ENCODE data around the gene TOMM70.

The TOMM70 gene

DNA sequence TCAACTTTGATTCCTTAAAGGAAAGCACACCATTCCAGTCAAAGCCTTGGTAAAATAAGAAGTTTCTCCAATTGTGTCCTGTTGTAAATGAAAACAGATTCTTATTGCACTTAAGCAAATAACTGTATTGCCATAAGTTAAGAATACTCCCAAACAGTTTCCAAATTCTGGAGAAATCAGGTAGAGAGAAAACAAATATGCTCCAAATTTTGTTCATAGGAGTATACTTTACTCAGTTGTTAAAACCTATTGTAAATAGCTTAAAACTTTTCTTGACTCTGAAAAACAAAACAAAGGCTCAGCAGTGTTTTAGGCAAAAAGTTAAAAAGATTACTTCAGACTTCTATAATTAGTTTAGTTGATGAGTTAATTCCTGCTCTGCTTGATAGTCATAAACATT, 42.8 kb upstream of the TOMM70 start:
- Histone ChIP-seq H2AFZ (ENCODE audit: low read length) (no peak overlapping the region), H3K79me2 (ENCODE audit: low read length) (no peaks in the 10 kb centered on the region), H3K9ac (ENCODE audit: low read length) (no peak overlapping the region), H3K9me2 (replicated peaks; ENCODE audit: insufficient read depth, low read length) (no peaks in the 10 kb centered on the region), H3K27me3 (replicated peaks; ENCODE audit: insufficient read depth, low read length) (no peaks in the 10 kb centered on the region), H3K27ac (ENCODE audit: low read length) (no peak overlapping the region), H3K4me1 (ENCODE audit: low read length) (no peaks in the 10 kb centered on the region), H3K36me3 (replicated peaks; ENCODE audit: insufficient read depth, low read length) (no peaks in the 10 kb centered on the region), H3K4me3 (ENCODE audit: low read length) (no peak overlapping the region), H3K9me3 (replicated peaks; ENCODE audit: insufficient read depth, low read length) (no peaks in the 10 kb centered on the region; the same call in 1 of the 2 replicates), H3K4me2 (ENCODE audit: low read depth, low read length) (no peak overlapping the region), H4K20me1 (ENCODE audit: insufficient read depth, low read length) (no peaks in the 10 kb centered on the region), H3F3A (ENCODE audit: insufficient read depth, low read length) (no peaks in the 10 kb centered on the region)
- no peak for DNase-seq
- TF ChIP-seq EZH2 (optimal IDR thresholded peaks at IDR 0.05; ENCODE audit: low read depth, low read length) (no peak), EZH2phosphoT487 (IDR thresholded peaks at IDR 0.05; ENCODE audit: low read length) (no peak)
- TF ChIP-seq, protein P1, sequence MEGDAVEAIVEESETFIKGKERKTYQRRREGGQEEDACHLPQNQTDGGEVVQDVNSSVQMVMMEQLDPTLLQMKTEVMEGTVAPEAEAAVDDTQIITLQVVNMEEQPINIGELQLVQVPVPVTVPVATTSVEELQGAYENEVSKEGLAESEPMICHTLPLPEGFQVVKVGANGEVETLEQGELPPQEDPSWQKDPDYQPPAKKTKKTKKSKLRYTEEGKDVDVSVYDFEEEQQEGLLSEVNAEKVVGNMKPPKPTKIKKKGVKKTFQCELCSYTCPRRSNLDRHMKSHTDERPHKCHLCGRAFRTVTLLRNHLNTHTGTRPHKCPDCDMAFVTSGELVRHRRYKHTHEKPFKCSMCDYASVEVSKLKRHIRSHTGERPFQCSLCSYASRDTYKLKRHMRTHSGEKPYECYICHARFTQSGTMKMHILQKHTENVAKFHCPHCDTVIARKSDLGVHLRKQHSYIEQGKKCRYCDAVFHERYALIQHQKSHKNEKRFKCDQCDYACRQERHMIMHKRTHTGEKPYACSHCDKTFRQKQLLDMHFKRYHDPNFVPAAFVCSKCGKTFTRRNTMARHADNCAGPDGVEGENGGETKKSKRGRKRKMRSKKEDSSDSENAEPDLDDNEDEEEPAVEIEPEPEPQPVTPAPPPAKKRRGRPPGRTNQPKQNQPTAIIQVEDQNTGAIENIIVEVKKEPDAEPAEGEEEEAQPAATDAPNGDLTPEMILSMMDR (IDR thresholded peaks at IDR 0.05; ENCODE audit: low read length) = no peak

DNA sequence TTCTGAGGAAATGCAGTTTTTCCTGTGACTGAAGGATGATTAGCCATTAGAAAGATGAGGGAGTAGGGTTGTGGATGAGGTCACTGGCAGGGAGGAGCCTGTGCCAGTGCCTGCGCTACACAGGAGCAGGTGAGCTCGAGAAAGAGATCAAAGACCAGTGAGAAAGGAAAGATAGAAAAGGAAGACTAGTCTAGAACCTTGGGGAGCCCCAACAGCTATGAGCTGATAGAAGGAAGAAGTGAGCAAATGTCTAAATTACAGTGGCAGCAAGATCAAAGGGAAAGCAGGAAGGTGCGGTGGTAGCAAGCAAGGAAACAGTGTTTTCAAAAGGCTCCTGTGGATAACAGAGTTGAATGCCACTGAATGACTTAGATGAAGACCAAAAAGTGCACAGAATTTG, 40.0 kb upstream of the TOMM70 start:
- TF ChIP-seq, protein P1 (IDR thresholded peaks at IDR 0.05; ENCODE audit: low read length) = no peak
- no peak for TF ChIP-seq EZH2 (optimal IDR thresholded peaks at IDR 0.05; ENCODE audit: low read depth, low read length)
- no peak for TF ChIP-seq EZH2phosphoT487 (IDR thresholded peaks at IDR 0.05; ENCODE audit: low read length)

DNA sequence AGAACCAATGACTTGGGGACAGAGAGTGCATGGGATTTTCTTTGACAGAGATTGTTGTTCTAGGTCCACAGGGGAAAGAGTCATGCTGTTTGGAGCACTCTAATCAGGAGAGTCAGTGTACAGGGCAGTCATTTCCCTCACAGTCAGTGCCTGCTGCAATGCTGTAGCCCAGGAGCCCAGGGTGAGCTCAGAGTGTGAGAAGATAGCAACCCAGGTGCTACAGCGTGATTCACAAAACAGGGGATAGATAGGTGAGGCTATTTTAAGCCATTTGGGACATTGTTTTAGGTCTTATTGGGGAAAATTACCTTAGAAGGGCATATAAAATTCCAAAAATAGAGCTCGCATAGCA, 37.7 kb upstream of the TOMM70 start:
- Histone ChIP-seq H3K36me3 (replicated peaks; ENCODE audit: insufficient read depth, low read length) (no peaks in the 10 kb centered on the region), H3K9ac (ENCODE audit: low read length) (no peak overlapping the region), H3K27ac (ENCODE audit: low read length) (no peak overlapping the region), H2AFZ (ENCODE audit: low read length) (no peak overlapping the region), H3K27me3 (replicated peaks; ENCODE audit: insufficient read depth, low read length) (no peaks in the 10 kb centered on the region), H3K9me2 (replicated peaks; ENCODE audit: insufficient read depth, low read length) (no peaks in the 10 kb centered on the region), H3K4me2 (ENCODE audit: low read depth, low read length) (no peak overlapping the region), H3K4me3 (ENCODE audit: low read length) (no peak overlapping the region), H3K4me1 (ENCODE audit: low read length) (no peaks in the 10 kb centered on the region), H4K20me1 (ENCODE audit: insufficient read depth, low read length) (no peaks in the 10 kb centered on the region), H3K9me3 (replicated peaks; ENCODE audit: insufficient read depth, low read length) (no peaks in the 10 kb centered on the region), H3F3A (ENCODE audit: insufficient read depth, low read length) (no peaks in the 10 kb centered on the region), H3K79me2 (ENCODE audit: low read length) (no peaks in the 10 kb centered on the region)
- TF ChIP-seq EZH2phosphoT487 (IDR thresholded peaks at IDR 0.05; ENCODE audit: low read length) (no peak), EZH2 (optimal IDR thresholded peaks at IDR 0.05; ENCODE audit: low read depth, low read length) (no peak)
- TF ChIP-seq, protein P1 (IDR thresholded peaks at IDR 0.05; ENCODE audit: low read length) = no peak
- no peak for DNase-seq

More for the DNA sequence above, 40.0 kb upstream of the TOMM70 start:
- Histone ChIP-seq H3K4me3 (ENCODE audit: low read length) (no peak overlapping the region), H3K9me2 (replicated peaks; ENCODE audit: insufficient read depth, low read length) (no peaks in the 10 kb centered on the region), H3K79me2 (ENCODE audit: low read length) (no peaks in the 10 kb centered on the region), H3K4me2 (ENCODE audit: low read depth, low read length) (no peak overlapping the region), H4K20me1 (ENCODE audit: insufficient read depth, low read length) (no peaks in the 10 kb centered on the region), H3K4me1 (ENCODE audit: low read length) (no peaks in the 10 kb centered on the region), H3K9me3 (replicated peaks; ENCODE audit: insufficient read depth, low read length) (no peaks in the 10 kb centered on the region; the same call in 1 of the 2 replicates), H3K9ac (ENCODE audit: low read length) (no peak overlapping the region), H2AFZ (ENCODE audit: low read length) (no peak overlapping the region), H3K36me3 (replicated peaks; ENCODE audit: insufficient read depth, low read length) (no peaks in the 10 kb centered on the region), H3F3A (ENCODE audit: insufficient read depth, low read length) (no peaks in the 10 kb centered on the region), H3K27me3 (replicated peaks; ENCODE audit: insufficient read depth, low read length) (no peaks in the 10 kb centered on the region), H3K27ac (ENCODE audit: low read length) (no peak overlapping the region)
- DNase-seq = no peak
